PFSK-1 (cell line): Measurements from ENCODE around the gene UBQLN4.

Experiments used
- FOXP2 ChIP-seq: optimal IDR thresholded peaks from 2 replicates; pipeline ENCODE3; 2011; ENCODE audit warnings: borderline replicate concordance, control low read depth, inconsistent platforms; ENCODE audit not compliant: insufficient read depth; ENCODE audit errors: extremely low read length, extremely low read depth
- POLR2AphosphoS5 ChIP-seq: IDR thresholded peaks from 2 replicates; pipeline ENCODE4 v1.6.1; 2012; ENCODE audit warnings: low read depth, mild to moderate bottlenecking, control low read depth, low read length, moderate library complexity
- SIN3A ChIP-seq: IDR thresholded peaks from 2 replicates; pipeline ENCODE4 v1.6.1; 2012; ENCODE audit warnings: mild to moderate bottlenecking, low read length, moderate library complexity, borderline replicate concordance; ENCODE audit not compliant: insufficient read depth
- TAF1 ChIP-seq: IDR thresholded peaks from 2 replicates; pipeline ENCODE4 v1.6.1; 2012; ENCODE audit warnings: low read length, control low read depth, borderline replicate concordance; ENCODE audit not compliant: insufficient read depth
- TF ChIP-seq, protein P1 (sequence below), 2 experiments: IDR thresholded peaks; 2 replicates each; pipeline versions ENCODE4 v1.6.1 to v1.8.0; 2011 to 2012; ENCODE audit warnings: low read depth in 2 of 2, low read length in 2 of 2, control low read depth in 1 of 2, inconsistent platforms in 1 of 2, mild to moderate bottlenecking in 1 of 2, moderate library complexity in 1 of 2; ENCODE audit not compliant: insufficient read depth in 1 of 2

UBQLN4 gene

DNA sequence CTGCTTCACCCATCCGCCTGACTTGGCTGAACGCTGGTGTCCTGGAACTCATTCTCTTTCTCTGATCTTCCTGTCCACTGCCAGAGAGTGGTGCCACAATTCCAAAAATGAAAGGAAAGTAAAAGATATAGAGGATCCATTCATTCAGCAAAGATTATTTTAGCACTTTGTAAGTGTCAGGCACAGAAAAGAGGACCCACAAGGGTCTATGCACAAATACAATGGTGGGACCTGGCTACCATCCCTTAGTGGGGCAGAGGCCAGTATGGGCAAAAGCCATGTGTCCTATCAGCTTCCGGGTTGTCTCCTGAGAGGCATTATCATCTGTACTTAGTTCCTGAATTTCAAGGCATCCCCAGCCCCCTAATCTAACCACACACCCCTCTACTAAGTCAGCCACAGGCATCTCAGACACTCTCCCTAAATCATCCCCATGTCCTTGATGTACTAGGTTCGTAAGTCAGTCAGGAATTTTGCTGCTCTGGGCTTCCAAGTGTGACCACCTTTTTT, 51.9 kb downstream of the UBQLN4 start:
- TF ChIP-seq, protein P1, sequence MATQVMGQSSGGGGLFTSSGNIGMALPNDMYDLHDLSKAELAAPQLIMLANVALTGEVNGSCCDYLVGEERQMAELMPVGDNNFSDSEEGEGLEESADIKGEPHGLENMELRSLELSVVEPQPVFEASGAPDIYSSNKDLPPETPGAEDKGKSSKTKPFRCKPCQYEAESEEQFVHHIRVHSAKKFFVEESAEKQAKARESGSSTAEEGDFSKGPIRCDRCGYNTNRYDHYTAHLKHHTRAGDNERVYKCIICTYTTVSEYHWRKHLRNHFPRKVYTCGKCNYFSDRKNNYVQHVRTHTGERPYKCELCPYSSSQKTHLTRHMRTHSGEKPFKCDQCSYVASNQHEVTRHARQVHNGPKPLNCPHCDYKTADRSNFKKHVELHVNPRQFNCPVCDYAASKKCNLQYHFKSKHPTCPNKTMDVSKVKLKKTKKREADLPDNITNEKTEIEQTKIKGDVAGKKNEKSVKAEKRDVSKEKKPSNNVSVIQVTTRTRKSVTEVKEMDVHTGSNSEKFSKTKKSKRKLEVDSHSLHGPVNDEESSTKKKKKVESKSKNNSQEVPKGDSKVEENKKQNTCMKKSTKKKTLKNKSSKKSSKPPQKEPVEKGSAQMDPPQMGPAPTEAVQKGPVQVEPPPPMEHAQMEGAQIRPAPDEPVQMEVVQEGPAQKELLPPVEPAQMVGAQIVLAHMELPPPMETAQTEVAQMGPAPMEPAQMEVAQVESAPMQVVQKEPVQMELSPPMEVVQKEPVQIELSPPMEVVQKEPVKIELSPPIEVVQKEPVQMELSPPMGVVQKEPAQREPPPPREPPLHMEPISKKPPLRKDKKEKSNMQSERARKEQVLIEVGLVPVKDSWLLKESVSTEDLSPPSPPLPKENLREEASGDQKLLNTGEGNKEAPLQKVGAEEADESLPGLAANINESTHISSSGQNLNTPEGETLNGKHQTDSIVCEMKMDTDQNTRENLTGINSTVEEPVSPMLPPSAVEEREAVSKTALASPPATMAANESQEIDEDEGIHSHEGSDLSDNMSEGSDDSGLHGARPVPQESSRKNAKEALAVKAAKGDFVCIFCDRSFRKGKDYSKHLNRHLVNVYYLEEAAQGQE (IDR thresholded peaks at IDR 0.05; ENCODE audit: insufficient read depth in 1 of 2, low read depth in 2 of 2, low read length in 2 of 2), result no peak
- TF ChIP-seq POLR2AphosphoS5 (no peak), FOXP2 (no peak), TAF1 (no peak), SIN3A (no peak)

DNA sequence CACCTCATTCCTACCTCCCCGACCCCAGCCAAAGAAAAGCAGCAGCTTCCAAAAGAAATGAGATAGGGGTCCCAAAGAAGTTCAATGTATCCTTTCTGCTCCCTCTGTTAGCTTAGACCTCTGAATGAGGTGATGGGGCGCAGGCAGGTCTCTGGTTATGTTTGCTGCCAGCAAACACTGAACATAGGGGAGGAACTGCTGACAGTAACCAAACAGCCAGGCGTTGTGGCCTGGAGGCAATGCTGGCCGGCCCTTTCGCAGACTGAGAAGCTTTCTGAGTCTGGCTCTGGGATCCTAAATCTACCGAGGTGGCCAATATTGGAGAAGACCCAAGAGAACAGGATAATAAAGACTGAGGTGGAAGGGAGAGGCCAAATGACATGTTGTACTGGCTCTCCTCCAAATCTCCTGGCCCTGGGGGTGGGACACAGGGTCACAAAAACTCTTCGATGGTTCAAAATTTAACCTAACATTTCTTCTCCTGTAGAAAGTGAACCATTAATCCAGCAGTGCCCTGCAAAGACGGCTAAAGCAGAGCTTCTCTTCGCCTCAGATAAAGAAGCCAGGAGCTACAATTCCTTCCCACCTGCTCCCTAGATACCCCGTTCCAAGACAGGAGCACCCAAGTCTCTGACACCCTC, 52.5 kb downstream of the UBQLN4 start:
- TF ChIP-seq TAF1 (no peak), POLR2AphosphoS5 (no peak), FOXP2 (no peak)

DNA sequence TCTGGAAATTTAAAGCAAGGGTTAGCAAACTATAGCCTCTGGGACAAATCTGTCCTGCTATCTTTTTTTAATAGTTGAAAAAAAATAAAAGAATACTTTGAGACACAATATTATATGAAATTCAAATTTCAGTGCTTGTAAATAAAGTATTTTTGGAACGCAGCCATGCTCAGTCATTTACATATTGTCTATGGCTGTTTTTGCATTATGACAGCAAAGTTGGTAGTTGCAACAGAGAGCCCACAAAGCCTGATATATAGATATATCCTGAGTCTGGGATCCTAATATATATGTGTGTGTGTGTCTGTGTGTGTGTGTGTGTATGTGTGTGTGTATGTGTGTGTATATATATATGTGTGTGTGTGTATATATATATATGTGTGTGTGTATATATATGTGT, 53.6 kb downstream of the UBQLN4 start:
- TF ChIP-seq, protein P1 (IDR thresholded peaks at IDR 0.05; ENCODE audit: insufficient read depth in 1 of 2, low read depth in 2 of 2, low read length in 2 of 2), result no peak
- TF ChIP-seq TAF1, result no peak

DNA sequence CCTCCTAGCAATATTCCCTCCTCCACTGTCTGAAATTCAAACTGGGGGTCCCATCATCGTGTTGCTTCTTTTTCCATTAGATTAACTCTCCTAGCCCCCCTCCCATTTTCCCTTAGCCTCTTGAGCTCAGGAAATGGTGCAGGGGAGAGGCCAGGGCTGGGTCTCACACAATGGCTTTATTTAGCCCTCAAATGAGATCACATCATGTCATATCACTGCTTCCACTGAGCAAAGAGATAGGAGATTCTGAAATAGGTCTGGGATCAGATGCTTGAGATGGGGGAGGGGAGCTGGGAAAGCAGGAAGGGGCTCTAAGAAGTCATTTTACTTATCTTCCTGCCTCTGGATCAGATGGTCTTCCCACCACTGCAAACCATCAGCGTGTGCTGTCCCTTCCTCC, 57.4 kb downstream of the UBQLN4 start:
- TF ChIP-seq FOXP2, result no peak
- no peak for TF ChIP-seq SIN3A
- TF ChIP-seq TAF1, result no peak
- TF ChIP-seq, protein P1 (IDR thresholded peaks at IDR 0.05; ENCODE audit: insufficient read depth in 1 of 2, low read depth in 2 of 2, low read length in 2 of 2), result no peak
- TF ChIP-seq POLR2AphosphoS5, result no peak

DNA sequence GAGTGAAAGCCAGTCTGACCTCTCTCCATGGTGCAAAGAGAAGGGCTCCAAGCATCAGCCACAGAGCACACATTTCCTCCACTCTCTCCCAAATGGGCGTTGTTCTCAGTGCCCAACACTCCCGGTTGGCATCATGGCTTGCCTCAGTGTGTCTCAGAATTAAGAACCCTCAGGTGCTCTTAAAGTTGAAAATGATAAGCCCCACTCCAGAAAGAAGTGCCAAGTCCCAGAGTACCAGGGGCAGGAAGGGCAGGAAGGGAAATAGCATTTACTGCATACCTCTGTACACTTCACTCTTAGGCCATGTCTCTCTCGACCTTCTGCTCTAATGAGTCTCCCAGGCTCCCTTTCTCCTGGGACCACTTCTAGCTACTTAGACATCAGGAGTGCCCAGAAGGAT, 60.0 kb downstream of the UBQLN4 start:
- TF ChIP-seq POLR2AphosphoS5, result no peak
- no peak for TF ChIP-seq SIN3A
- TF ChIP-seq FOXP2, result no peak
- no peak for TF ChIP-seq TAF1
- TF ChIP-seq, protein P1 (IDR thresholded peaks at IDR 0.05; ENCODE audit: insufficient read depth in 1 of 2, low read depth in 2 of 2, low read length in 2 of 2), result no peak
